SH-SY5Y (cell line): ENCODE data around the gene PRKCB.

Experiments
- GATA2 ChIP-seq: IDR thresholded peaks from 2 replicates; pipeline ENCODE4 v1.6.1; 2011; ENCODE audit warnings: mild to moderate bottlenecking, low read depth, low read length
- GATA3 ChIP-seq: IDR thresholded peaks from 2 replicates; pipeline ENCODE4 v1.6.1; 2011; ENCODE audit warnings: low read depth, mild to moderate bottlenecking, low read length, moderate library complexity

The PRKCB gene

GRCh38 chr16:24204150-24204665, 368.4 kb downstream of the PRKCB start:
- TF ChIP-seq GATA3: no peak
- no peak for TF ChIP-seq GATA2

- TF ChIP-seq GATA2 (no peak), GATA3 (no peak)
These were observed 371.1 kb downstream of the PRKCB start for GRCh38 chr16:24206926-24207325.

- TF ChIP-seq GATA2 (no peak), GATA3 (no peak)
These were observed 372.9 kb downstream of the PRKCB start for GRCh38 chr16:24208710-24209109.

- TF ChIP-seq GATA3 (no peak), GATA2 (no peak)
These were observed 379.2 kb downstream of the PRKCB start for GRCh38 chr16:24214992-24215391.

- TF ChIP-seq GATA3 (no peak), GATA2 (no peak)
These were observed 381.2 kb downstream of the PRKCB start for GRCh38 chr16:24216961-24217360.

GRCh38 chr16:24217461-24217860, 381.7 kb downstream of the PRKCB start:
- TF ChIP-seq GATA3: no peak
- no peak for TF ChIP-seq GATA2

GRCh38 chr16:24218299-24218698, 382.5 kb downstream of the PRKCB start:
- no peak for TF ChIP-seq GATA3
- TF ChIP-seq GATA2: no peak

- no peak for TF ChIP-seq GATA2
- no peak for TF ChIP-seq GATA3
These were observed 385.4 kb downstream of the PRKCB start for GRCh38 chr16:24221219-24221618.

- TF ChIP-seq GATA2 (no peak), GATA3 (no peak)
These were observed 392.7 kb downstream of the PRKCB start for GRCh38 chr16:24228514-24228913.

- TF ChIP-seq GATA3 (no peak), GATA2 (no peak)
These were observed 397.2 kb downstream of the PRKCB start for GRCh38 chr16:24232936-24233335.

- TF ChIP-seq GATA3 (no peak), GATA2 (no peak)
These were observed 399.0 kb downstream of the PRKCB start for GRCh38 chr16:24234737-24235136.

GRCh38 chr16:24235806-24236205, 400.0 kb downstream of the PRKCB start:
- TF ChIP-seq GATA2 (no peak), GATA3 (no peak)

GRCh38 chr16:24246911-24247607, 411.3 kb downstream of the PRKCB start:
- no peak for TF ChIP-seq GATA3
- no peak for TF ChIP-seq GATA2

- TF ChIP-seq GATA3 (no peak), GATA2 (no peak)
These were observed 417.4 kb downstream of the PRKCB start for GRCh38 chr16:24253192-24253591.

- TF ChIP-seq GATA2 (no peak), GATA3 (no peak)
These were observed 419.9 kb downstream of the PRKCB start, which contains the start of gene CACNG3 for GRCh38 chr16:24255456-24256371. Gene CACNG3 (plus strand): TSS chr16:24256335. CDS start chr16:24256755, 420 bp downstream.
